ENCODE results near the gene MACF1.

GRCh38 chr1:39488793-39489566, 284.5 kb downstream of the MACF1 start:
- TF ChIP-seq YY1 (IDR thresholded peaks at IDR 0.05) (no peak), CTCF (IDR thresholded peaks at IDR 0.05; ENCODE audit: low read depth, low read length, missing input control) (no peak), EGR1 (IDR thresholded peaks at IDR 0.05; ENCODE audit: low read depth in 2 of 2) (no peak)
